GM21526 (cell line): ENCODE measurements around the gene PCNX2.
"Not testable (repeated sequence)": the region's sequence is repeated elsewhere in the genome, so short reads cannot be mapped to it uniquely, and the experiment has no call there.

Experiments
- ATAC-seq: cut with Tn5 transposase; IDR thresholded peaks from one replicate; pipeline ENCODE4 v1.9.1; 2021; ENCODE audit warnings: moderate library complexity; ENCODE audit not compliant: unreplicated experiment, low FRiP score

The PCNX2 gene

GRCh38 chr1:233113009-233113879, 182.3 kb downstream of the PCNX2 start:
- no peak for ATAC-seq

GRCh38 chr1:233112186-233113008, 183.1 kb downstream of the PCNX2 start:
- no peak for ATAC-seq

- ATAC-seq: no peak
These were observed 183.8 kb downstream of the PCNX2 start for GRCh38 chr1:233111731-233112130.

- ATAC-seq: no peak
These were observed 186.4 kb downstream of the PCNX2 start for GRCh38 chr1:233109096-233109495.

- ATAC-seq: not testable (repeated sequence)
These were observed 187.8 kb downstream of the PCNX2 start for GRCh38 chr1:233107716-233108130.

GRCh38 chr1:233107130-233107660, 188.3 kb downstream of the PCNX2 start:
- no peak for ATAC-seq

- no peak for ATAC-seq
These were observed 190.3 kb downstream of the PCNX2 start for GRCh38 chr1:233105225-233105624.

- ATAC-seq: no peak
These were observed 193.2 kb downstream of the PCNX2 start for GRCh38 chr1:233102341-233102740.

- no peak for ATAC-seq
These were observed 197.5 kb downstream of the PCNX2 start for GRCh38 chr1:233097959-233098580.

GRCh38 chr1:233097546-233097945, 198.0 kb downstream of the PCNX2 start:
- no peak for ATAC-seq

GRCh38 chr1:233094691-233095090, 200.8 kb downstream of the PCNX2 start:
- no peak for ATAC-seq

- ATAC-seq: no peak
These were observed 201.3 kb downstream of the PCNX2 start for GRCh38 chr1:233094269-233094668.

GRCh38 chr1:233090746-233091494, 204.6 kb downstream of the PCNX2 start:
- no peak for ATAC-seq

- no peak for ATAC-seq
These were observed 206.3 kb downstream of the PCNX2 start for GRCh38 chr1:233089251-233089650.

- no peak for ATAC-seq
These were observed 206.9 kb downstream of the PCNX2 start for GRCh38 chr1:233088613-233089012.

GRCh38 chr1:233086961-233087881, 208.3 kb downstream of the PCNX2 start:
- ATAC-seq: no peak

GRCh38 chr1:233085566-233085965, 210.0 kb downstream of the PCNX2 start:
- ATAC-seq: no peak

GRCh38 chr1:233082778-233083550, 212.6 kb downstream of the PCNX2 start:
- ATAC-seq: no peak
